ENCODE data around the gene IGSF3. TPM values are rescaled to one million over a fixed set of nuclear protein-coding genes. Genes with fewer than 3 reads are reported as not detected.

The IGSF3 gene
- total RNA-seq, 2 experiments from 2014 or later: 3.8 to 4.1 TPM

DNA sequence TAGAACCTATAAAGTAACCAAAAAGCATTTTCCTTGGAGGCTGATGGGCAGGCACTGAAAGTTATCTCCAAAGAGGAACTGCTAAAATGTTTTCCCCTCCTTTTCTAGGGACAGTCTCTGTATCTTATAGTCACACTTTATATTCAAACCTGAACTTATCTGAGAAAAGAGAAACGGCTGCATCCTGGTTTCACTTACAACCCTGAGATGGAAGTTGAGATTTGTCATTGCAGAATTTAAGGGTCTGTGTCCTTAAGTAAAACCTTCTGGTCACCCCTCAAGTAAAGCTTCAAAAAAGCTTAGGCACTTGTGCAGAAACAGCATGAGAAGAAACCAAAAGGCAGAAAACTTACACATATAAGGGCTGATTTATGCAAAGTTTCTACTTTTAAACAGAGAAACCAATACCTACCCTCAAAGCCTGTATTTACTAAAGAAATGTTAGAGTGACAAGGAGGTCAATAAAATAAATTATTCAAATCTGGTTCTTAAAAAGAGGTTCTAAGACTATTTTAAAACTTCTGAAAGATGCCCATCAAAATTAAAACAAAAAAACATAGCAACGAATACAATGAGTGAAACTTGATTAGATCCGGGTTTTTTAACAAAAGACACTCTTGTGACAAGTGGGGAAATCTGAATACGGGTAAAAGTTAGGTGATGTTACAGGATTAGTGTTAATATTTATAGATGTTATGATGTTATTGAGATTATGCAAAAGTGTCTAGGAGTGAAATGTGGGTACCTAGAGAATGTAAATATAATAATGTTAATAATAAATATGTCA, 106.6 kb downstream of the IGSF3 start:
- intact Hi-C loops (cut with DNase I, micrococcal nuclease): loop anchor here in 1 of 2 experiments (10.0 kb wide), 1 partner anchor 146 kb away; no protein-coding TSS in a partner anchor
- H3K27ac Mint-ChIP-seq: no peak overlapping the region
- peaks cover 16% of the 10 kb centered on the region for H3K9me3 Mint-ChIP-seq (ENCODE audit: low read depth)
- H3K27me3 Mint-ChIP-seq: no peaks in the 10 kb centered on the region
- DNase-seq: no peak
- H3K4me1 Mint-ChIP-seq: peaks cover 74% of the 10 kb centered on the region
- POLR2A ChIA-PET: no interaction called here
- peaks cover 30% of the 10 kb centered on the region for H3K36me3 Mint-ChIP-seq (ENCODE audit: low read depth)
- H3K4me3 Mint-ChIP-seq: no peak overlapping the region
- no peak for ATAC-seq
- CTCF ChIA-PET: interaction anchor here (0.6 to 1.1 kb wide), 3 partner anchors 10 to 112 kb away, joined by 3 to 4 read pairs (median 3); no protein-coding TSS in a partner anchor

DNA sequence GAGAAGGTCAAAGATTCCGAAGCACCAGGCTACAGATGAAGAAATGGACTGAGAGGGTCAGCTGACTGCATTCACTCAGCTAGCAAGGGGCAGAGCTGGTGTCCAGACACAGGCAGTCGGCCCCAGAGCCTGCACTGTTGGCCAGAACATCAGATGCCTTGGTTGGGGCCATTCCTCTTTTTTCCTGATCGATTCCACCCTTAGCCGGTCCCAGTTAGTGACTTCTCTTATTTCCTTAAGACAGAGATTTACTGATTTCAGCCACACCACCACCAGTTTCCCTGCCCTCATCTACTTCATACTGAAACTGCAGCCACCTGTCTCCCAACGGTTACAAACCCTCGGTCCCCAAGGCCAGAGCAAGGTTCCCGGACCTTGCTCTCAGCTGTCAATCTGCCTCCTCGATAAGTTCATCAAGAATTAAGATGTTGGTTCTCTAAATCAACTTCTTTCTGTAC, 108.2 kb downstream of the IGSF3 start:
- peak overlapping the region; percentile 34 for H3K27ac Mint-ChIP-seq
- POLR2A ChIA-PET: no interaction called here
- no peak for DNase-seq

DNA sequence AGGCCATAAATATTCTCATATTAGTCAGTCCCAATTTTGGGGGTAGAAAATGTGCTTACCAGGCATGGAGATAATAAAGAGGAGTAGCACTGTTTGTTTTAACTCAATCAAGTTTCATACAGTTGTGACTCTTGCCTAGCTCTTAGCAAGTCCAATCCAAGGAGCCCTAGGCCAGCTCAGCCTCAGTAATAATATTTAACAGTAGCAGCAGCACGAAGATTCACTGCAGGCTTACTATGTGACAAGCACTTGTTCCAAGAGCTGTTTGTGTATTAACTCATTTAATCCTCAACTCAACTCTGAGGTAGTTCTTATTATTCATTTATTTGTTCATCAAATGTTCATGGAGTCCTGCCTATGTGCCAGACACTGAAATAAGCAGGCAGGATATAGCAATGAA, 109.0 kb downstream of the IGSF3 start:
- peaks cover 17% of the 10 kb centered on the region for H3K36me3 Mint-ChIP-seq (ENCODE audit: low read depth)
- ChIA-PET CTCF (no interaction called here), POLR2A (no interaction called here)
- peak overlapping the region; percentile 34 for H3K27ac Mint-ChIP-seq
- peaks cover 10% of the 10 kb centered on the region for H3K9me3 Mint-ChIP-seq (ENCODE audit: low read depth)
- H3K4me3 Mint-ChIP-seq: no peak overlapping the region
- intact Hi-C loops (cut with DNase I, micrococcal nuclease): loop anchor here (1.0 to 5.0 kb wide), 6 partner anchors 12 to 1104 kb away; no protein-coding TSS in a partner anchor
- ATAC-seq (no peak), DNase-seq (no peak)
- no peaks in the 10 kb centered on the region for H3K27me3 Mint-ChIP-seq
- peaks cover 76% of the 10 kb centered on the region for H3K4me1 Mint-ChIP-seq

More for the DNA sequence above, 108.2 kb downstream of the IGSF3 start:
- CTCF ChIA-PET: no interaction called here
- Mint-ChIP-seq H3K27me3 (no peaks in the 10 kb centered on the region), H3K4me1 (peaks cover 79% of the 10 kb centered on the region), H3K4me3 (peak overlapping the region; percentile 2), H3K9me3 (ENCODE audit: low read depth) (peaks cover 16% of the 10 kb centered on the region), H3K36me3 (ENCODE audit: low read depth) (peaks cover 23% of the 10 kb centered on the region)
- no peak for ATAC-seq
- intact Hi-C loops (cut with DNase I, micrococcal nuclease): loop anchor here (5.0 kb wide), 4 partner anchors 52 to 1103 kb away; no protein-coding TSS in a partner anchor

DNA sequence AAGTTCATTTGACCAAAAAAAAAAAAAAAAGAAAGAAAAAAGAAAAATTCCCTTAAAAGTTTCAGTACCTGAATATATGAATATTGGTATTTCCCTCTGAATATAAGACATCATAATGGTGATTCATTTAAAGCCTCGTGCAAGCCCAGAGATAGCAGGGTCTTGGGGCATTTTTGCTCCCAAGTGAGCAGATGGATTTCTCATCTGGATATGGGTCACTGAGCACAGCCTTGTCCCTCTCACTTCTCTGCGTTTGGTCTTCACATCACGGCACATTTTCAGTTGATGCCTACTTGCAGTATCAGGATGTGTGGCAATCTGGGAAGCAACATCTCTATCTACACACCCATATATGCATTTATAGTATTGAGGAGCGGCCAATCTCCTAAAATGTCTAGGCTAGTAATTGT, 109.4 kb downstream of the IGSF3 start:
- peaks cover 80% of the 10 kb centered on the region for H3K4me1 Mint-ChIP-seq
- peaks cover 16% of the 10 kb centered on the region for H3K36me3 Mint-ChIP-seq (ENCODE audit: low read depth)
- H3K4me3 Mint-ChIP-seq: no peak overlapping the region
- ATAC-seq: peak; percentile 27
- ChIA-PET CTCF (interaction anchor here (0.9 kb wide), 1 partner anchor 11 kb away, joined by 4 read pairs; no protein-coding TSS in a partner anchor), POLR2A (no interaction called here)
- intact Hi-C loops (cut with DNase I, micrococcal nuclease): loop anchor here (1.0 to 5.0 kb wide), 6 partner anchors 12 to 1104 kb away; no protein-coding TSS in a partner anchor
- H3K27me3 Mint-ChIP-seq: no peaks in the 10 kb centered on the region
- H3K27ac Mint-ChIP-seq: peak overlapping the region; percentile 87
- no peak for DNase-seq
- H3K9me3 Mint-ChIP-seq (ENCODE audit: low read depth): peaks cover 7% of the 10 kb centered on the region

DNA sequence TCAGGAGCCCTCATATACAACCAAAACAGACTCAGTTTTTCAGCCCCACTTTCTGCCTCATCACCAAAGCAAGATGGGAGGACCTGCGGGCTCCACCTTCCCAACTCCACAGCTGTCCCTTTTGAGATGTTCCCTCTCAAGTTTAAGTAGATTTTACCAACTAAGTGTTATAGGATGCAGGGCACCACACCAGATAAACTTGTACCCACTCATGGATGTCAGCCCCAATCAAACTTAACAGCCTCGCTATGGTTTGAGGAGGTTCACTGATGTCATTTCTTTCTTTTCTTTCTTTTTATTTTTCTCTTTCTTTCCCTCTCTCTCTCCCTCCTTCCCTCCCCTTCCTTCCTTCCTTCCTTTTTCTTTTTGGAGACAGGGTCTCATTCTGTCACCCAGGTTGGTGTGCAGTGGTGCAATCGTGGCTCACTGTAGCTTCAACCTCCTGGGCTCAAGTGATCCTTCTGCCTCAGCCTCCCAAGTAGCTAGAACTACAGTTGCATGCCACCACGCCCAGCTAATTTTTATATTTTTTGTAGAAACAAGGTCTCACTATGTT, 110.1 kb downstream of the IGSF3 start:
- peaks cover 9% of the 10 kb centered on the region for H3K36me3 Mint-ChIP-seq (ENCODE audit: low read depth)
- H3K27ac Mint-ChIP-seq: peak overlapping the region; percentile 87

DNA sequence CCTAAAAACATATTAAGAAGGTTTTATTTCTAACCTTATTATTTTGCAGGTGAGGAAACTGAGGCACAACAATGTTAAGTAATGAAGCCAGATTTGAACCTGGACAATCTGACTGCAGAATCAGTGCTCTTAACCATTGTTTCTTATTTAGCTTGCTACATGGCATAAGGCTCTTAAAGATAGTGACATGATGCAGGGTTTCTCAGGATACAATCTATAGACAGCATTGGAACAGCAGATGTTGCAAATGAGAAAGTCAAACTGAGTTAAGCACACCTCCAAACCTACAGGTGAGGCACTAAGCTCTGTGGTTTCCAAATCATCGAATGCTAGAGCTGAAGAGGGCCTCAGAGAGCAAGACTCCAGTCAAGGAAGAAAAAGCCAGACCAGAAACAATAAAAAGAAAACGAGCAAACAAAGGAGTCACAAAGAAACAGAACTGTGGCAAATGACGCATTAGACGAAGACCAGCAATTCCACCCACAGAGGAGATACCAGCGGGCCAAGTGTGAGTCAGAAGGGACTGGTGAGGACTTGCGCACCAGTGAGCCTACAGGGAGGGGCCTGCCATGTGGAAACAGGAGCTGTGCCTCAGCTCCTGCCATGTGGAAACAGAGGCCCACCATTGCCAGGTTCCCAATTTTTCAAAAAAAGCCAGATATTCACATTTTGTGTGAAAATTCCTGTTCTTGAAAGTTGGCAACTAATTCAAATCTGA, 111.1 kb downstream of the IGSF3 start:
- peak; percentile 92 for ATAC-seq
- peaks cover 7% of the 10 kb centered on the region for H3K36me3 Mint-ChIP-seq (ENCODE audit: low read depth)
- H3K27me3 Mint-ChIP-seq: no peaks in the 10 kb centered on the region
- CTCF ChIA-PET: interaction anchor here (0.5 to 1.8 kb wide), 9 partner anchors 8 to 506 kb away, joined by 3 to 11 read pairs (median 4); no protein-coding TSS in a partner anchor
- H3K9me3 Mint-ChIP-seq (ENCODE audit: low read depth): no peaks in the 10 kb centered on the region
- H3K4me1 Mint-ChIP-seq: peaks cover 73% of the 10 kb centered on the region
- POLR2A ChIA-PET: interaction anchor here (0.6 to 1.8 kb wide), 12 partner anchors 10 to 504 kb away, joined by 3 to 15 read pairs (median 4); partner anchors contain the start of gene TTF2
- H3K4me3 Mint-ChIP-seq: no peak overlapping the region
- peak; percentile 88 for DNase-seq
- intact Hi-C loops (cut with DNase I, micrococcal nuclease): loop anchor here (1.0 to 5.0 kb wide), 9 partner anchors 12 to 1106 kb away; no protein-coding TSS in a partner anchor
- peak overlapping the region; percentile 87 for H3K27ac Mint-ChIP-seq

More for the DNA sequence above, 110.1 kb downstream of the IGSF3 start:
- POLR2A ChIA-PET: interaction anchor here (0.7 to 1.8 kb wide), 11 partner anchors 11 to 213 kb away, joined by 3 to 15 read pairs (median 4); no protein-coding TSS in a partner anchor
- ATAC-seq (no peak), DNase-seq (no peak)
- Mint-ChIP-seq H3K4me1 (peaks cover 73% of the 10 kb centered on the region), H3K27me3 (no peaks in the 10 kb centered on the region), H3K4me3 (no peak overlapping the region), H3K9me3 (ENCODE audit: low read depth) (peaks cover under 1% of the 10 kb centered on the region)
- CTCF ChIA-PET: interaction anchor here (0.7 to 1.8 kb wide), 7 partner anchors 11 to 505 kb away, joined by 3 to 11 read pairs (median 6); no protein-coding TSS in a partner anchor
- intact Hi-C loops (cut with DNase I, micrococcal nuclease): loop anchor here (2.0 to 5.0 kb wide), 5 partner anchors 19 to 1105 kb away; no protein-coding TSS in a partner anchor

DNA sequence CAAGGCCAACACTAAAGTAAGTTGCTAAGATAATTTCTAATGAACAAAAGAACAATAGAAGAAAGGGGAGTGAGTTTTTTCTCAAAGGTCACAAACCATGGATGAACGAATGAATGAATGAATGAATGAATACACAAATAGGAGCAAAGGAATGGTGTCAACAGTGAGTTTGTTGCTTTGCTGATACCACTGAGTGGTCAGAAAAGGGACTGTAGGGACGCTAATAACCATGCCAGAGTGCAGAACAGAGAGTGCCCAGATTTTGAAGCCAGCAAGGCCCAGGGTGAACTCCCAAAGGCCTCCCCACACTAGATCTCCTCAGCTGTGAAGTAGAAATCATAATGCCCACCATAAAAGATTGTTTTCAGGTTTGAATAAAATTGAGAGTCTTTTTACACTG, 112.6 kb downstream of the IGSF3 start:
- intact Hi-C loops (cut with DNase I, micrococcal nuclease): loop anchor here (5.0 kb wide), 4 partner anchors 48 to 1107 kb away; no protein-coding TSS in a partner anchor
- Mint-ChIP-seq H3K36me3 (ENCODE audit: low read depth) (peaks cover 7% of the 10 kb centered on the region), H3K9me3 (ENCODE audit: low read depth) (no peaks in the 10 kb centered on the region), H3K4me1 (peaks cover 68% of the 10 kb centered on the region), H3K27me3 (no peaks in the 10 kb centered on the region), H3K27ac (peak overlapping the region; percentile 69), H3K4me3 (no peak overlapping the region)
- POLR2A ChIA-PET: no interaction called here
- DNase-seq (no peak), ATAC-seq (no peak)
- CTCF ChIA-PET: no interaction called here

DNA sequence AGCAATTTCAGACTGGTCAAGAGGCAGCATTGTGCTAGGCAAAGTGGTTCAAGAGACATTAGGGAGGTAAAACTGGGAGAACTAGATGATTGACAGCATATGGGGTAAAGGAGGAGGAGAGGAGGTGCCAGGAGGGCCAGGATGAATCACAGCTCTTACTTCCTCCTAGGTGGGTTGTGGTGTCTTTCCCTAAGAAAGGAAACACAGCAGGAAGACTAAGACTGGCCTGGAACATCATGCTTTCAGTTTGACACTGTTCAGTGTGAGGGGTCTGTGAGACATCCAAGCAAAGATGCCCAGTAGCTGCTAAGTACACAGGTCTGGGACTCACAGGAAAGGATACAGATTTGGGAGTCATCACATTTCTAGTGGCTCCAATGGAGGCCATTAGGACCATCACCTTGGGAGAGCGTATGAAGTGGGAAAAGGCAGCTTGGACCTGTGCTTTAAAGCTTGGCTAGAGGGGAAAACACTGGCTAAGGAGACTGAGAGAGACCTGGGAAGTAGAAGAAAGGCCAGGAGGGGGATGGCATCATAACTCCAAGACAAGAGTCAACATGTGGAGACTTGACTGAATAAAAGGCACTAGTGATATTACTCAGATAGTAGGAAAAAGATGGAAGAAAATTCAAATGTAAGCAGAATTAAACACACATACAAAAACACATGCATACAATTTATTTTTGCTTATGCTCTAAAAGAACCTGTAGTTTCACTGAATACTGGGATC, 114.0 kb downstream of the IGSF3 start:
- ChIA-PET CTCF (no interaction called here), POLR2A (no interaction called here)
- Mint-ChIP-seq H3K36me3 (ENCODE audit: low read depth) (peaks cover 4% of the 10 kb centered on the region), H3K4me3 (no peak overlapping the region), H3K27me3 (no peaks in the 10 kb centered on the region), H3K4me1 (peaks cover 57% of the 10 kb centered on the region), H3K9me3 (ENCODE audit: low read depth) (no peaks in the 10 kb centered on the region), H3K27ac (peak overlapping the region; percentile 40)
- DNase-seq (no peak), ATAC-seq (no peak)
- intact Hi-C loops (cut with DNase I, micrococcal nuclease): no loop called here

DNA sequence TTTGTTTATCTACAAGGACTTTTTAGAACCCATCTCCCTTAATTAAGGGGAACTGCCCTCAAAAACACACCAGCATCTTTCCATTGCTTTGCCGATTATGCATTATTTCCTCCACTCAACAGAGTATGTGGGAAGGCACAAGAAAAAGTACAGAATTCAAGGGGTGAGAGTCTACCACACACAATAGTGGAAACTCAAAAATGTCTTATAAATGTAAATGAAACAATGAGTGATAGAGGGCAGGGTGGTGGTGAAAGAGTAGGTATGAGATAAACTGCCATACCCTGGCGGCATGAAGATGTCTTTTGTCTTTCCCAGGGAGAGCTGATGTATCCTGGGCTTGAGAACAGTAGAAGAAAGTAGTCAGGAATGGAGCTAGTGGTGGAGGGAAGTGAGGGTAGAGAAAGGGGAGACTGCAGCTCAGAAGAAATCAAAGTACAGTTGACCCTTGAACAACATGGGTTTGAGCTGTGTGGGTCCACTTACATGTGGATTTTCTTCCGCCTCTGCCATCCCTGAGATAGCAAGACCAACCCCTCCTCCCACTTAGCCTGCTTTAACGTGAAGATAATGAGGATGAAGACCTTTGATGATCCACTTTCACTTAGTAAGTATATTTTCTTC, 121.1 kb downstream of the IGSF3 start:
- Mint-ChIP-seq H3K36me3 (ENCODE audit: low read depth) (peaks cover 26% of the 10 kb centered on the region), H3K4me3 (peak overlapping the region; percentile 67), H3K9me3 (ENCODE audit: low read depth) (no peaks in the 10 kb centered on the region), H3K4me1 (peaks cover 39% of the 10 kb centered on the region), H3K27me3 (no peaks in the 10 kb centered on the region), H3K27ac (peak overlapping the region; percentile 26)
- DNase-seq: no peak
- CTCF ChIA-PET: interaction anchor here (0.6 to 1.5 kb wide), 3 partner anchors 21 to 126 kb away, joined by 3 to 4 read pairs (median 3); no protein-coding TSS in a partner anchor
- ATAC-seq: peak; percentile 27
- POLR2A ChIA-PET: interaction anchor here (1.6 kb wide), 1 partner anchor 10 kb away, joined by 8 read pairs; no protein-coding TSS in a partner anchor
- intact Hi-C loops (cut with DNase I, micrococcal nuclease): no loop called here

DNA sequence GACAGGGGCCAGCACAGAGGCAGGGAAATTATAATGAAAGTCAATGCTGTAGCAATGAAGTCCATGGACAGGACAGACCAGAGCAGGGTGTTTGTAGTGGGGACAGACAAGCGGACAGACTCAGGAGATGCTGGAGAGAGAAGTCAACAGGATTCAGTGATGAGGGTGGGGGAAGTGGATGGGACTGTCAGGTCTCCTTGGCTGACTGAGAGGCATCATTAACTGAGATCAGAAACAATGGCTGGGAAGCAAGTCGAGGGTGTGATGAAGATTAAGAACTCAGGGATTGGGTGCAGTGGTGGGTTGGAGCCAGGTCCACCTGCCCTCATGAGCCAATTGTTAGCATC, 122.2 kb downstream of the IGSF3 start:
- ATAC-seq (peak; percentile 14), DNase-seq (no peak)
- Mint-ChIP-seq H3K9me3 (ENCODE audit: low read depth) (no peaks in the 10 kb centered on the region), H3K27ac (peak overlapping the region; percentile 96), H3K36me3 (ENCODE audit: low read depth) (peaks cover 32% of the 10 kb centered on the region), H3K27me3 (no peaks in the 10 kb centered on the region), H3K4me3 (peak overlapping the region; percentile 67), H3K4me1 (peaks cover 37% of the 10 kb centered on the region)
- POLR2A ChIA-PET: interaction anchor here (1.6 kb wide), 1 partner anchor 11 kb away, joined by 8 read pairs; no protein-coding TSS in a partner anchor
- CTCF ChIA-PET: interaction anchor here (0.8 to 1.5 kb wide), 2 partner anchors 24 to 127 kb away, joined by 3 to 4 read pairs; no protein-coding TSS in a partner anchor
- intact Hi-C loops (cut with DNase I, micrococcal nuclease): no loop called here
